Fibroblast of upper back skin (primary cell): ENCODE data around the gene ELL.
"Not testable (repeated sequence)": the region's sequence is repeated elsewhere in the genome, so short reads cannot be mapped to it uniquely, and the experiment has no call there.

ENCODE experiments used
- DNase-seq: peaks from one replicate; pipeline ENCODE4 v3.0.0-alpha.2; 2013

The ELL gene

DNA sequence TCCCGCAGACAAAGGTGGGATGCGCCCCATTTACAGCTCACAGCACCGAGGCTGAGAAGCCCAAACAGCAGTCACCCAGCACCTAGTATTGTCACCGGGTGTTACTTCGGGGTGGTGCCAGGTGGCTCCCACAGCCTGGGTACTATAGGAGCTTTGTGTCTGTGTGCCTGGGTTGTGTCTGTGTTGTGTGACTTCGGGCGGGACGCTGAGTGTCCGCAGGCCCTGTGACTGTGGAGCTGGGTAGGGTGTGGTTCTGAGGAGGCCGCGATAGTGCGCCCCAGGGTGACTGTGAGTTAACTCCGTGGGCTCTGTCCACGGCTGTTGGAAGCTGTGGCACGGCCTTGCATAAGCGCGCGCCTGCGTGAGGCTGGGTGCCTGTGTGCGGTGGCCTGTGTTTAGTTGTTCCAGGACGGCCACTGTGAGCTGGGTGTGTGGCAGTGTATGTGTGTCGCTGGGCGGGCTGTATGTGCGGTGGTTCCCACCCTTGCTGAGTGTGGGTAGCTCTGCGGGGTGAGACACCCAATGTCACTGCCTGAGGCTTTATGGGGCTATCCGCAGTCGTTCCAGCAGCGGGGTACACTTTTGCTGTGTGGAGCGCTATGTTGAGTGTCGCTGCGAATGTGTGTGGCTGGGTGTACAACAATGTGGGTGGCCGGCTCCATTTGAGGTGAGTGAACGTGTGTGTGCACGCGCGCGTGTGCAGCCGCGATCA is 103.2 kb downstream of the ELL start:
- no peak for DNase-seq

DNA sequence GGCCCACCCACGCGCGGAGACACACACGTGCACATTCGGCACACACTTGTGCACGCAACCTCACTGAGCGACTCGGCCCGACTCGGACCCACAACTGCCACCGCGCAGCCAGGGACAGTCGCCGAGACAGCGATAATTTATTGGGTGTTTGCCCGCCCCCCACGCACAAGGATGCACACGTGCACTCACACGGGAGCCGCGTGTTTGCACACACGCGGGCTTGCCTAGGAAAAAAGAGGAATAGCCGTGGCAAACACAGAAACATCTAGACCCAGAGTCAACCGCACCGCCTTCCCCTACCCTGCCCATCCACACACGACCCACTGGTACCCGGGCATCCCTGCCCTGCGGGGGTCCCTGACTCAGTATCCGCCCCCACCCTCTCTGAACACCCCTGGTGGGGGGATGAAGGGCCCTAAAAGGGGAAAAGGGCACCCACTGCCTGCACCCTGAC is 103.8 kb downstream of the ELL start:
- no peak for DNase-seq

DNA sequence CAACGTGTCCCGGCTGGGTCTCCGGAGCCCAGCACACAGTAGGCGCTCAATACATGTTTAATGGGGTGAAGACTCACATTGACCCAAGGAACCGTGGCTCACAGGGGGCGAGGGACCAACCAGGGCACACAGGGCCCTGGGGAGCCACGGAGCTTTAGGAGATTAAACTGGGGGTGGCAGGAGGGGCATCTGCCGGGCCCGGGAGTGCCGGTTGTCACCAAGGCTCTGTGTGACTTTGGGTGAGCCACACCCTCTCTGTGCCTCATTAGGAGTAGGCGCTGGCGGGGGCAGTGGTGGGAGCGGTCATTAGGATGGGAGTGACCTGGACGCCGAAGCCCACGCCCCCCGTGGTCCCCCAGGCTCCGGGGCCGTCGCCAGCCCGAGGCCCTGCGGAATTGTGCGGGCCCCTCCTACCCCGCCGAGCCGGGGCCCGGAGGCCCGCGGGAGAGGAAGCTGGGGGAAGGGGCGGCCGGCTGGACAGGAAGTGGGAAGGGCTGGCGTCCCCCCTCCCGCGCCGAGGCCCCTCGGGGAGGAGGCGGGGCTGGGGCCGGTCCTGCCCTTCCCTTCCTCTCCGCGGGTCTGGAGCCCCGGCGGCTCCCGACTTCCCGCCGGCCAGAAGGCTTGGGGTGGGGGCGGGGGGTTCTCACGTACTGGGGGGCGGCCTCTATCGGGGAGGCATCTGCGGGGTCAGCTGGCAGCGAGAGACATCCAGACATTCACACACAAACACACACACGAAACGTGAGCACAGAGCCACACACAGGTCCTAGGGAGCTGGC is 104.4 kb downstream of the ELL start:
- peak; percentile 92 for DNase-seq

DNA sequence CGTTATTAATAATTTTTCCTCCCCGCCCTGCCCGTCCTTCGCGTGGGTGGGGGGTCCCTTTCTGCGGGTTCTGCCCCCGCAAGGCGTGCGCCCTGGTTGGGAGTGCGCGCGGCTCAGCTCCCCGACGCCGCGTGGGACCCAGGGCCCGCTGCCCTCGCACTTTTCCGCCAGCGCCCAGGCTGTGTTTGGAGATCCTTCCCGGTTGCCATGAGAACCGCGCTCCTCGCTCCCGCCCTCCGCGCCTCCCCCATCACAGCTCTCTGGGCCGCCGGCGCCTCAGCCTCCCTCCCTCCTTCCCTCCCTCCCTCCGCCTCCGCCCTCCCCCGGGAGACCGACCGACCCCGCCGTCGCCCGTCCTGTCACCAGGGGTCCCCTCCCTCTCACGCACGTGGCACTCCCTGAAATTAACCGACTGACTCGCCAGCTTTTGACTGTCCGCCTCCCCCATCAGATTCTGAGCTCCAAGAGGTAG is 105.1 kb downstream of the ELL start:
- DNase-seq: peak; percentile 87

DNA sequence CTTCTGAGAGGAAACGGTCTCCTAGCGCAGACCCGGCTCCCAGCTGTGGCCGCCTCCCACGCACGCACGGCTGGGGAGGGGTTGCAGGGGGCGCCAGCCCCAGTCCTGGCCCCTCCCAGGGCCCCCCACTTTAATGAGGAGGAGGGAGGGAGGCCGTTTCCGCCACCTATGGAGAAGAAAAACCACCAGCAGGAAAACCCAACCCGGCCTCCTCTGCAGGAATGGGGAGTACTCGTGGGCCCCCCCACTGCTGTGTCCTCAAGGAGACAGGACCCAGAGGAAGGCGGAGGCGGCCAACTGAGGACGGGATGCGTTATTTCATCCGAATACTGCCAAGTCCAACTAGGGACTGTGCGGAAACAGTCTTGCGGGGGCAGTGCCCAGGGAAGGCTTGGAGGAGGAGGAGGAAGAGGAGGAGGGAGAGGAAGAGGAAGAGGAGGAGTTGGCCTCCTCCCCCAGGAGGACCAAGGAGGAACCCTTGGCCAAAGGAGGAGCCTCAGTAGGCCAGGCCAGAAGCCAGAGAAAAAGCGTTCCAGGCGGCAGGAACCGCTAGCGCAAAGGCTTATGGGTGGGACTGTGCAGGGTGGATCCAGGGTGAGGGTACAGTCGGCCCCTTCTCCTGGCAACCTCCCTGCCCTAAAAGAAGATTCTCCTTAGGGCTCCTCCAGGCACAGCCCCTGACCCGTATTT is 106.5 kb downstream of the ELL start:
- peak; percentile 82 for DNase-seq

DNA sequence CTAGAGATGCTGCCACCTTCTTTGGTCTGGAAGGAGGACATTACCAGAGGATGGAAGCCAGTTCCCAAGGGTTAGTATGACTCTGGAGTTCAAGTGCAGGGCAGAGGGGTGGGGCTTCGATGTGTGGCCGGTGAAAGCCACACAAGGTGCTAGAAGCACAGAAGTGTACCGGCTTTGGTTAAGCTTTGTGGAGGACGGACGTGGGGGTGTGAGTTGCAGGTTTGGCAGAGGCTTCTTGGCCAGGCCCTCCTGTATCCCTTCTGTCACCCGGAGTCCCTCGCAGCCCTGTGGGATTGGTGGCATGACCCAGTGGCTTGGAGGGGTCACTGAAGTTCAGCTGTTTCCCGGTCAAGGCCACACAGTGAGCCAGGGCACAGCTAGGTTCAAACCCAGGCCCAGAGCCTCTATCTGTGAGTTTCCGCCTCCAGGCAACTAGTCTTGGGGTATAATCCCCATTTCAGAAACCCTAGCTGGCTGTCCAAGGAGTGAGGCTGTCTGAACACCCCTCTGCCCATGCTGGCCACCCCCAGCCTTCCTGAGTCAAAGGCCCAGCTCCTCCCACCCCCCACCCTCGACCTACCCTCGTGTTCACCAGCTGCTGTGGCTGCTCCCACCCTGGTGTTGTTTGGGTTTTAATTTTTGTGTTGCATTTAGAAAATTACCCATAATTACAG is 107.2 kb downstream of the ELL start:
- no peak for DNase-seq

DNA sequence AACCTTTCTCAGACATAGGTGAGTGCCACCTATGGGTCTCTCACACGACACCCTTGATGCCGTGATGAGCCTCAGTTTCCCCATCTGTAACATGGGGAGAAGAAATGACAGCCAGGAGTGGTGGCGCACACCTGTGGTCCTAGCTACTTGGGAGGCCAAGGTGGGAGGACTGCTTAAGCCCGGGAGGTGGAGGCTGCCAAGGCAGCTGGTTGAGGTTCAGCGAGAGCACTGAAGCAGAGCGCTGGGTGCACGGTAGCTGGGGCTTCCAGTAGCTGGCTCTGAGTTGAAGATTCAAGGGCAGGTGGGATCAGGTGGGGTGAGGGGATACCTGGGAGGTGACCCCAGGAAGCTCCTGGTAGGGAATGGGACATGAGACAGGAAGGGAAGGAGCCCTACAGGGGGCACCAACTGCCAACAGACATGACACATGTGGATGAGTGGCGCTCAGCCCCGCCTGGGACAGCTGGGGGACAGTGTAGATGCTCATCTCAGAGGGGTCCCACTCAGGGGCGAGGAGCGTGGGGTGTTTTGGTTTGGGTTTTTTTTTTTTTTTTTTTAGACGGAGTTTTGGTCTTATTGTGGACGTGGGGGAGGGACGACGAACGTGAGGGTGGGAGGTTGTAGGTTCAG is 109.1 kb downstream of the ELL start:
- DNase-seq: no peak

DNA sequence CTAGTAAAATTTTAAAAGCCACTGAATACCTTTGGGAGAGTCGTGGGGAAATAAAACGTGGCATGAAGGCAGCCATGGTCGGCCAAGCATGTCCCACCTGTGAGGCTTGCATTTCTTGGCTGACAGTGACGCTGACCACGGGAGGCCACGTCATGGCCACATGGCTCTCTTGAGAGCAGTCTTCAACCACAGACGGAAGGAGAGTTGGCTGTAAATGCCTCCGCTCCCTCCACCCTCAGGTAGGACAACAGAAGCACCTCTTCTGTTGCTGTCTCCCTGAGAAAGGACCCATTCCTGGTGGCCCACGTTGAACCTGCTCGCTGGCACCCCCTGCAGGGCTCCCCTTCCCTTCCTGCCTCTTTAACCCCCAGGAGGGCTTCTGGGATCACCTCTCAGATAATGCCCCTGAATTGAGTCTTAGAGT is 113.8 kb downstream of the ELL start:
- DNase-seq: no peak

DNA sequence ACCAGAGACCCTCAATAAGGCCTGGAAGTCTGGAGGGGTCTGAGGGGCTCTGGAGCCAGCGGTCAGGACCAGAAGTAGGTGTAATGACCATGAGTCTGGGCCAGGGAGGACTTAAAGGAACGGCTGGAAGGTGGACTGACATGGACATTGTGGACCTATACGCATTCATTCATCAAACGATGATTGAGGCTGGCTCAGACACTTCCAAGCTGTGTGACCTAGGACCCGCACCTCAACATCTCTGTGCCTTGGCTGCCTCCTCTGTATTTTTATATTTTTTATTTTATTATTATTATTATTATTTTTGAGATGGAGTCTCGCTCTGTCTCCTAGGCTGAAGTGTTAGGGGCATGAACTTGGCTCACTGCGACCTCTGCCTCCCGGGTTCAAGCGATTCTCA is 115.1 kb downstream of the ELL start:
- no peak for DNase-seq

DNA sequence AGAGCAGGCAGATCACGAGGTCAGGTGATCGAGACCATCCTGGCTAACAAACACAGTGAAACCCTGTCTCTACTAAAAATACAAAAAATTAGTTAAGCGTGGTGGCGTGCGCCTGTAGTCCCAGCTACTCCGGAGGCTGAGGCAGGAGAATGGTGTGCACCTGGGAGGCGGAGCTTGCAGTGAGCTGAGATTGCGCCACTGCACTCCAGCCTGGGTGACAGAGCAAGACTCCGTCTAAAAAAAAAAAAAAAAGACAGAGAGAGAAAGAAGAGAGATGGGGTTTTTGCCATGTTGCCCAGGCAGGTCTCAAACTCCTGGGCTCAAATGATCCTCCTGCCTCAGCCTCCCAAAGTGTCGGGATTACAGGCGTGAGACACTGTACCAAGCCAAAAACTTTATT is 116.1 kb downstream of the ELL start:
- not testable (repeated sequence) for DNase-seq

DNA sequence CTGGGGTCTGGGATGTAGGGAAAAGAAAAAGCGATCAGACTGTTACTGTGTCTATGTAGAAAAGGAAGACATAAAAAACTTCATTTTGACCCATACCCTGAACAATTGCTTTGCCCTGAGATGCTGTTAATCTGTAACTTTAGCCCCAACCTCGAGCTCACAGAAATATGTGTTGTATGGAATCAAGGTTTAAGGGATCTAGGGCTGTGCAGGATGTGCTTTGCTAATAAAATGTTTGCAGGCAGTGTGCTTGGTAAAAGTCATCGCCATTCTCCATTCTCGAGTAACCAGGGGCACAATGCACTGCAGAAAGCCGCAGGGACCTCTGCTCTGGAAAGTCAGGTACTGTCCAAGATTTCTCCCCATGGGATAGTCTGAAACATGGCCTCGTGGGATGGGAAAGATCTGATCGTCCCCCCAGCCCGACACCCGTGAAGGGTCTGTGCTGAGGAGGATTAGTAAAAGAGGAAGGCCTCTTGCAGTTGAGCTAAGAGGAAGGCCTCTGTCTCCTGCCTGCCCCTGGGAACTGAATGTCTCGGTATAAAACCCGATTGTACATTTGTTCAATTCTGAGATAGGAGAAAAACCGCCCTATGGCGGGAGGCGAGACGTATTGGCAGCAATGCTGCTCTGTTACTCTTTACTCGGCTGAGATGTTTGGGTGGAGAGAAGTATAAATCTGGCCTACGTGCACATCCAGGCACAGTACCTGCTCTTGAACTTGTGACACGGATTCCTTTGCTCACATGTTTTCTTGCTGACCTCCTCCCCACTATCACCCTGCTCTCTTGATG is 119.2 kb downstream of the ELL start:
- DNase-seq: not testable (repeated sequence)

DNA sequence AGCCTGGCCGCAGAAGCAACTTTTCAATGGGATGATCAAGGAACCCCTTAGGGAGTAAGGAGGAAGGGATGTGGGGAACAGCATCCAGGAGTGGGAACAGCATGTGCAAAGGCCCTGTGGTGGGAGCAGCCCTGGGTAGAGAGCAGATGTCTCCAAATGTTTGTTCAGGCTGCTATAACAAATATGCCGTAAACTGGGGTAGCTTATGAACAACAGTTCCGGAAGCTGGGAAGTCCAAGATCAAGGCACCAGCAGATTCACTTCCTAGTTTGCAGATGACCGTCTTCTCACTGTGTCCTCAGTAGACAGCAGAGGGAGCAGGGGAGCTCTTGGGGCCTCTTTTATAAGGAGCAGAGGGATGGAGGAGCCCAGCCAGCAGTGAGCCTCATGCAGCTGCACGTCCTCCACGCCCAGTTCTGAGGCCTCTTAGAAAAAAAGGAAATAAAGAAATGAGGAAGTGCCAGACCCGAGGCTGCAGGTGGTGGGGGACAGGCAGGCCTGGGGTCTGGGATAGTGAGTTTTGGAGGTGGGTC is 120.2 kb downstream of the ELL start:
- peak; percentile 66 for DNase-seq

DNA sequence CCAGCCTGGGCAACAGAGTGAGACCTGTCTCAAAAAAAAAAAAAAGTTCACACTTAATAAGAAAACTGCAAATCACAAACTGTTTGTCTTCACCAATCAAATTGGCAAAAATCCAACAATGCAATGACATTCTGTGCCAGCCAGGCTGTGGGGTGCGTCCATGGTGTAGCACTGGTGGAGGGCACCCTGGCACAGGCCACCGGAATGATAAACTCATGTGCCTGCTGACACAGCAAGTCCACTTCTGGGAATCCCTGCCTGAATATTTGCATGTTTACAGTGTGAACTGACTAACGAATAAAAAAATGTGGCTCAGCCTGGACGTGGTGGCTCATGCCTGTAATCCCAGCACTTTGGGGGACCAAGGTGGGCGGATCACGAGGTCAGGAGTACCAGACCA is 122.9 kb downstream of the ELL start:
- DNase-seq: no peak

DNA sequence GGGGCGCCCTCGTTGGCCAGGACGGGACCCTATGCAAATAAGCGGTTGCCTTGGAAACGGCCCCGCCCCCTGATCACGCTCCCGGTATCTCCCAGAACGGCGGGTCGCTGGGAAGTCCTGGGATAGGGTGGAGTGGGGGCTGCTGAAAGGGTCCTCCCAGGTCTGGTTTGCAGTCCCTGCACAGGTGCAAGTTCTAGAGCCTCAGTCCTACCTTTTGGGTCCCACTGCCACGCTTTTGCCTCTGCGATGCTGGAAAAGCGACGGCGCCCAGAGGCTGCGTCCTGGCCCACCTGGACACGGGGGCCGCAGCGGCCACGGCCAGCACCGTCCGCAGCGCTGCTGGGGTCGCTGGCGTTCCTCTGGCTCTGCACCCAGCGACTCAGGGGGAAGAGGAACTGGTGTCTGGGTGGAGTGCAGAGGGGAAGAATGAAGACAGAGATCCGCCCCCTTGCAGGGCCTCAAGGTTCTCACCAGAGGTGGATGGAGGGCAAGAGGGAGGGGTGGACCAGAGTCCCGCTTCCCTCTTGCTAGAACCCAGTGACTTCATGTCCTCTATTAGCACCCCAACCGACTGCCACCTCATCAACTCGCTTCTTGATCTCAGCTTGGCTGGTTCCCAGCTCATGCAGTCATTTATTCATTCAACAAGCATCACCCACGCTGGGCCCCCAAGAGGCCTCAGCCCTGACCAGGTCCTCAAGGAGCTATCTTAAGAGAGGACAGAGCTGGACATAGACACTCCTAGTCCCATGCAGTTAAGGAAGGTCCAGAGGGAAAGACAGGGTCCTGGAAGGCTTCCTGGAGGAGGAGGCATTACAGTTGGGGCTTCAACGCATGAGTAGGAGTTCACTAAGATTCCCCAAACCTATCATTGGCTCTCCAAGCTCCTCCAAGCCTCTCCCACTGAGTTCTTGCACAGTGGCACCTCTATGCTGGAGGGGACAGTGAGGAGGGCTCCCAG is 124.3 kb downstream of the ELL start, which contains the start of gene LRRC25:
TSS of gene LRRC25 (minus strand) at position 381 of the 961 bp plus-strand sequence. CDS start 659 bp downstream, outside the sequence.
- DNase-seq: no peak

DNA sequence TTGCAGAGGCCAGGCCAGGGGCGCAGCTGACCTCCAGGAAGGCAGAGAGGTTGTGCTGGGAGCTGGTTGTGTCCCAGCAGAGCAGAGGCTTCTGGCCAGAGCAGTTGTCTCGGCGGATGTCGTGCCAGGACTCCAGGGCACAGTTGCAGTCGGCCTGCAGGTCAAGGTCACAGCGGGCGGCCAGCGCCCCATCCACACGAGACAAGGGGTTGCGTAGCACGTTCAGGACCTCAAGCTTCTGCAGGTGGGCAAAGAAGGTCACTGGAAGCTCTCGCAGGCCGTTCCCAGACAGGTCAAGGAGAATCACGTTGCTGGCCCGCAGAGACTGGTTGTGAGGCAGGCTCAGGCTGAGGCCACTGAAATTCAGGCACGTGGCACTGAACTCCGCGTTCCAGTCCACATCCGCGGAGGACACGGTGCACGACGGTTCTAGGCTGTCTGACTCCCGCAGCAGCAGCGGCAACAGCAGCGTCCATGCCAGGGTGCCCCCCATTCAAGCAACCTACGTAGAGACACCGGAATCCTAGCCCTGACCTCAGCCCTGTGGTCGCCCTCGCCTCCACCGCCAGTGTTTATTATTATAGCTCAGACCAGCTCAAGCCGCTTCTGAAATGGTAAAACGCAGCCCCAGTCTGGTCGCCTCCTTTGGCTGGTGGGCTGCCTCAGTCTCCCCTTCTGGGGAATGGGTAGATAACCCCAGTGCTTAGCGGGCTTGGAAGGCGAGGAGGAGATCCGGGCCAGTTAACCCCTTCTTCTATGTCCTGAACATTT is 125.2 kb downstream of the ELL start:
- no peak for DNase-seq

DNA sequence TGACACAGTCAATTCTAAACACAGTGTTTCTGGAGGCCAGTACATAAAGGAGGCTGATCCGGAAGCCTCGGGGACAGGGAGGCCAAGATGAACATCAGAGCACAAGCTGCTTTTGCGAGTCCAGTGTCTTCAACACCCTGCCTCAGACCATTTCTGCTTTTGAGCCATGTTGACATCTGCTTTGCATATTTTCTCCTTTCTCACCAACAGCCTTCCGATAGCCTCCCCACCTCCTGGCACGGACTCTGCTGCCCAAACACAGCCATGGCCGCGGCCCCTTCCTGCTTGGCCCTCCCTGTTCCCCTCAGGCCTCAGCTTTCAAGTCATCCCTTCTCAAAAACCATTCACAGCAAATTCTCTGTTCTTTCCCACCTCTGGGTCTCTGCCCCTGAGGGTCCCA is 128.0 kb downstream of the ELL start:
- DNase-seq: no peak

DNA sequence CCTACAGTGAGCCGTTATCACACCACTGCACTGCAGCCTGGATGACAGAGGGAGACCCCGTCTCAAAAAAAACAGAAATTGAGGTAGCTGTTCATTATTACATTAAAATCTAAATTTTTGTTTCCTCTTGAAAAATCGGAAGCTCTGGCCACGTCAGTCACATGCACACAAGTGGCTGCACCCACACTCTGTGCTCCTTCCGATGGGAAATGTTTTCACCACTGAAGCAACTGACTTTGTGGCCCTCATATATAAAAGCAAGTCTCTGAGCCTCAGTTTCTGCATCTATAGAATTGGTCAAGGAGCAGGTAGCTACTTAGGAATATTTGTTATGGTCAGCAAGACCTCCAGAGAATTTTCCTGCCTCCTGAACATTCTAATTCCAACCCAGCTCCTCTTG is 128.9 kb downstream of the ELL start:
- DNase-seq: no peak
